Measurements from ENCODE around the gene TEAD1. TPM values are rescaled to one million over a fixed set of nuclear protein-coding genes. Genes with fewer than 3 reads are reported as not detected.

Gene TEAD1
- total and polyA plus RNA-seq, 9 of the 15 experiments (the other 6 are each of a cell fraction or from before 2014, with no cell fraction given): 1.7 to 17.7 (median 10.8) TPM

GRCh38 chr11:12640355-12640754 is 33.9 kb upstream of the TEAD1 start:
- Histone ChIP-seq H3K27ac (ENCODE audit: extremely low read depth, low read depth, low read length) (no peak overlapping the region), H4K20me1 (replicated peaks; ENCODE audit: control insufficient read depth, insufficient read depth, low read length) (no peaks in the 10 kb centered on the region), H3K36me3 (ENCODE audit: control insufficient read depth, insufficient read depth, low read length) (no peaks in the 10 kb centered on the region), H3K9ac (ENCODE audit: insufficient read depth in 1 of 2, low read depth in 2 of 2, low read length in 2 of 2) (no peak overlapping the region), H3K27me3 (ENCODE audit: control insufficient read depth in 2 of 2, insufficient read depth in 2 of 2, low read length in 2 of 2) (no peaks in the 10 kb centered on the region), H3K9me3 (replicated peaks; ENCODE audit: control insufficient read depth, insufficient read depth, low read depth, low read length) (no peaks in the 10 kb centered on the region), H3K4me2 (ENCODE audit: insufficient read depth, low read length) (no peak overlapping the region), H3K4me3 (no peak overlapping the region), H3K4me1 (replicated peaks in 1 of 2; ENCODE audit: control insufficient read depth in 2 of 2, insufficient read depth in 2 of 2, low read length in 2 of 2) (peaks cover 0 to 4% of the 10 kb centered on the region in 2 experiments; a peak in 2 of 5 replicates), H3K79me2 (ENCODE audit: control insufficient read depth, insufficient read depth, low read length) (no peaks in the 10 kb centered on the region), H2AFZ (ENCODE audit: low read depth, low read length) (no peak overlapping the region), H3K9me1 (ENCODE audit: control insufficient read depth, insufficient read depth, low read length) (no peaks in the 10 kb centered on the region)
- intact Hi-C loops (cut with micrococcal nuclease) (no loop called here), in situ Hi-C loops (cut with MboI) (no loop called here)
- FAIRE-seq: no peak
- WGBS (ENCODE audit: insufficient coverage, low coverage, missing lambda C conversion rate): 0% methylated on average over 1 of the region's 1 CpG
- POLR2A ChIA-PET: interaction anchor here (2.6 kb wide), 1 partner anchor 13 kb away, joined by 9 read pairs; no protein-coding TSS in a partner anchor
- no peak for ATAC-seq
- DNase-seq (ENCODE audit: extremely low read depth in 1 of 4, low spot score in 3 of 4): no peak
- TF ChIP-seq SPI1 (IDR thresholded peaks at IDR 0.05; ENCODE audit: borderline replicate concordance, low read depth, low read length): peak; percentile 16; the same call in 1 of the 2 replicates
- TF ChIP-seq JUN (IDR thresholded peaks at IDR 0.05; ENCODE audit: borderline replicate concordance, low read depth, low read length): no peak
- no peak for TF ChIP-seq JUN (CRISPR knock-in tag; IDR thresholded peaks at IDR 0.05; ENCODE audit: borderline replicate concordance)
- no TSS peak for BruUV-seq (replicated peaks)
- CTCF ChIA-PET (ENCODE audit: low intra/inter-chr PET ratio): no interaction called here

DNA sequence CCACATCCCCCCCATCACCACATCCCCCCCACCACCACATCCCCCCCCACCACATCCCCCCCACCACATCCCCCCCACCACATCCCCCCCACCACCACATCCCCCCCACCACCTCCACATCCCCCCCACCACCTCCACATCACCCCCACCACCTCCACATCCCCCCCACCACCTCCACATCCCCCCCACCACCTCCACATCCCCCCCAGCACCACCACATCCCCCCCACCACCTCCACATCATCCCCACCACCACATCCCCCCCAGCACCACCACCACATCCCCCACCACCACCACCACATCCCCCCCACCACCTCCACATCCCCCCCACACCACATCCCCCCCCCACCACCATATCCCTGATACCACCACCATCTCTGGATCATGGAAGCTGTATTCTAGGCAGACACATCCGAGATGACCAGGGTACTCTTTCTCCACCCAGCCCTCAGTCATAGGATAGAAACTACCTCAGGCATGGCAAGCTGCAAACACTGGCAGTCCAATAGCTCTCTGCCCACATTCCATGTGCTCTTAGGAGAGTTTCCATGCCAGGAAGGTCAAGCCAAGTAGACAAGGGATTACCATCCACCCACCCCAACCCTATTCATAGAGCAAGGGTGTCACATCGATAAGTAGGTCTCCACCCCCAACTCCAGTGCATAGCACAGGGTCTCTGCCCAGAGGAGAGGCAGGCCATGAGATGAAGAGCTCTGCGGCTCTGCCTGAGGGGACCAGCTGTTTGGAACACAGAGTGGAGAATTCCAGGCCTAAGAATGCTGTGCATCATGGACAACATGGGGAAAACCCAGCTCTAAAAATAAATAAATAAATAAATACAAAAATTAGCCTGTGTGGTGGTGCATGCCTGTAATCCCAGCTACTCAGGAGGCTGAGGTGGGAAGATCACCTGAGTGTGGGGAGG is 33.0 kb upstream of the TEAD1 start:
- Histone ChIP-seq H3K36me3 (ENCODE audit: control insufficient read depth, insufficient read depth, low read length) (no peaks in the 10 kb centered on the region), H3K4me1 (replicated peaks in 1 of 2; ENCODE audit: control insufficient read depth in 2 of 2, insufficient read depth in 2 of 2, low read length in 2 of 2) (peaks cover 0 to 4% of the 10 kb centered on the region in 2 experiments; a peak in 2 of 5 replicates), H4K20me1 (replicated peaks; ENCODE audit: control insufficient read depth, insufficient read depth, low read length) (no peaks in the 10 kb centered on the region), H3K27ac (ENCODE audit: extremely low read depth, low read depth, low read length) (no peak overlapping the region), H3K27me3 (ENCODE audit: control insufficient read depth in 2 of 2, insufficient read depth in 2 of 2, low read length in 2 of 2) (no peaks in the 10 kb centered on the region), H2AFZ (ENCODE audit: low read depth, low read length) (peak overlapping the region; percentile 85), H3K79me2 (ENCODE audit: control insufficient read depth, insufficient read depth, low read length) (no peaks in the 10 kb centered on the region), H3K4me2 (ENCODE audit: insufficient read depth, low read length) (no peak overlapping the region), H3K9me3 (replicated peaks; ENCODE audit: control insufficient read depth, insufficient read depth, low read depth, low read length) (no peaks in the 10 kb centered on the region), H3K9ac (ENCODE audit: insufficient read depth in 1 of 2, low read depth in 2 of 2, low read length in 2 of 2) (no peak overlapping the region; a peak in 1 of 4 replicates), H3K9me1 (ENCODE audit: control insufficient read depth, insufficient read depth, low read length) (no peaks in the 10 kb centered on the region), H3K4me3 (no peak overlapping the region)
- FAIRE-seq (no peak), ATAC-seq (no peak), DNase-seq (ENCODE audit: extremely low read depth in 1 of 4, low spot score in 3 of 4) (no peak)
- 67% methylated on average over 3 of the region's 3 CpGs for WGBS (ENCODE audit: insufficient coverage, low coverage, missing lambda C conversion rate)
- POLR2A ChIA-PET: interaction anchor here (2.6 kb wide), 1 partner anchor 12 kb away, joined by 9 read pairs; no protein-coding TSS in a partner anchor
- intact Hi-C loops (cut with micrococcal nuclease) (no loop called here), in situ Hi-C loops (cut with MboI) (no loop called here)
- no peak for TF ChIP-seq U2AF1 (optimal IDR thresholded peaks at IDR 0.05; ENCODE audit: low read depth, low read length)
- no peak for TF ChIP-seq ZNF592 (IDR thresholded peaks at IDR 0.05)
- CTCF ChIA-PET (ENCODE audit: low intra/inter-chr PET ratio): no interaction called here
- BruUV-seq (replicated peaks): no TSS peak
